OCI-M1 (cell line): ENCODE measurements around the gene GLB1L.

ENCODE experiments used
- DNase-seq: peaks from one replicate; lab custom pipeline; 2025; lab: John Stamatoyannopoulos, UW

Gene GLB1L

DNA sequence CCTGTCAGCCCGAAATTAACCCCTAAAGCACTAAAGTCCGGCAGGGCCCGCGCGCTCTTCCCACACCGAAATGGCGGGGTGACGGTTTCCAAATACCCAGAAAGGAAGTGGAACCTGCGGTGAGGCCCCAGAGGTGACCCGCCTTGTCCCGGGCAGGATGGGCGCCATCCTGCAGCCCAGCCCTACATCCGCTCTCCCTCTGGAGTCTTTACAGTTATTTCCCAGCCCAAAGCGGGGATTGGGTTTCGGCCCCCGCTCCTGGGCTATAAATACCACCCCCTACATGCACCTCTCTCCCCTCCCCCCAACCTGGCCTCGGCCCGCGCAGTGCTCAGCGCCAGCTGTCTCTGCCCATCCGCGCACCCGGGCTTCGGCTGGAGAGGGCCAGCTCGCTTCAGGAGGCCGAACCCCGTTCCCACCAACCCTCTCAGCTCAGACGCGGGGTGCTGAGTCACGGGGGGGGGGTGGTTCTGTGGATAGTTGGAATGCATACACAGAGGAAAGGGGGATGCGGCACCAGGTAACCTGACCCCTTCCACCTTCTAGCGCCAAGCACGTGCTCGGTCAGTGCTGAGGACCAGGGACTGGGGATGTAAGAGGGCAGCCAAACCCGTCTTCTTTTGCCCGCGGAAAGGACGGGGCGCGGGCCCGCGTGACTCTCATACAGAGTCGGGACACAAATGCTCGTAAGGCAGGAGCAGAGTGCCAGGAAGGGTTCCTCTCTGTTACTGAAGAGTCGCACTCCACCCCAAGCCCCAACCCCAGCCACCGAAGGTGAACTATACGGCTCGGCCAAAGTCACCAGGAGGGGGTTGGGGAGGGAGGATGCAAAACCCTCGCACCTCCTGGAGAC, 7.9 kb upstream of the GLB1L start, which contains the start of gene TUBA4B:
TUBA4B (plus strand) TSS at position 344 of the 853 bp plus-strand sequence; CDS start at position 509, 165 bp downstream.
- peak; percentile 59 for DNase-seq

DNA sequence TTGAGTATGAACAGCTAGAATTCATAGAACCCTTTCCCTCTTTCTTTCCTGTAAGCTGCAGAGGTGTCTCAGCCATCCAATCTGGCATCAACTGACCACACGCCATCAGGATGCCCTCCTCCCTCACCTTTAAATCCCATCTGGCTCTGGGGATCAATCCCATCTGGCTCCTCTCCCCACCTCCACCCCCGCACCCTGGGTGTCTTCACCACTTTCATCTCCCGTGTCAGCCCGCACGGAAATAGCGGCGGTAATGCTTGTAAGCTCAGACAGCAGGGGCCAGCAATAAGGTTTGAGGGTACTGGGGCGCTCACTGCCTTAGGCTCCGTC, 7.3 kb upstream of the GLB1L start:
- no peak for DNase-seq

DNA sequence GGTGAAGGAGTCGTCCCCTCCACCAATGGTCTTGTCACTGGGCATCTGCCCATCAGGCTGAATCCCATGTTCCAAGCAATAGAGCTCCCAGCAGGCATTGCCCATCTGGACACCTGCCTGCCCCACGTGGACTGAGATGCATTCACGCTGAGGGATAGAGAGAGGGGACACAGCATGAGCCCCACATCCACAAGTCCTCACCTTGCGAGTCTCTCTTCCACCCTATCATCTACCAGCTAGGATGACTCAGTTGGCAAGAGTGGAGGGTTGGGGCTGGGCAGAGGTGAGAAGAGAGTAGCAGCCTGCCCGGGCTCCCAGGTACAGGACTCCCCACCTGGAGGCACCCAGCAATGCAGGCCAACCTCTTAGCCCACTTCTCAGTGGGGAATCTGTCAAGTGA, 6.8 kb upstream of the GLB1L start:
- DNase-seq, result no peak

DNA sequence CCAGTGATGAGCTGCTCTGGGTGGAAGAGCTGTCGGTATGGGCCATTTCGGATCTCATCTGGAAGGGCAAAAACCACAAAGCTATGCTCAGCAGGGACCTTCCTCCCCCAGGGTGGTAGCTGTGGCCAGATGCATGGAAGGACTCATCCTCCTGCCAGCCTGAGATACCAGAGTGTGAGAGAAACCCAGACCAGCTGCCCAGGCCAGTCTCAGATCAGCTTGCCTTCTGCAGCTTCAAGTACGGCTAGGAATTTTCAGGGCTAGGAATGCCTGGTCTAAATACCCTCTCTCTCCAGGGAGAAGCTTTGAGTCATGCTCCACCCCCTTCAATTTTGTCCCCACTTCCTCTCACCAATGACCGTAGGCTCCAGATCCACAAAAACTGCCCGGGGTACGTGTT, 6.4 kb upstream of the GLB1L start:
- DNase-seq, result no peak

DNA sequence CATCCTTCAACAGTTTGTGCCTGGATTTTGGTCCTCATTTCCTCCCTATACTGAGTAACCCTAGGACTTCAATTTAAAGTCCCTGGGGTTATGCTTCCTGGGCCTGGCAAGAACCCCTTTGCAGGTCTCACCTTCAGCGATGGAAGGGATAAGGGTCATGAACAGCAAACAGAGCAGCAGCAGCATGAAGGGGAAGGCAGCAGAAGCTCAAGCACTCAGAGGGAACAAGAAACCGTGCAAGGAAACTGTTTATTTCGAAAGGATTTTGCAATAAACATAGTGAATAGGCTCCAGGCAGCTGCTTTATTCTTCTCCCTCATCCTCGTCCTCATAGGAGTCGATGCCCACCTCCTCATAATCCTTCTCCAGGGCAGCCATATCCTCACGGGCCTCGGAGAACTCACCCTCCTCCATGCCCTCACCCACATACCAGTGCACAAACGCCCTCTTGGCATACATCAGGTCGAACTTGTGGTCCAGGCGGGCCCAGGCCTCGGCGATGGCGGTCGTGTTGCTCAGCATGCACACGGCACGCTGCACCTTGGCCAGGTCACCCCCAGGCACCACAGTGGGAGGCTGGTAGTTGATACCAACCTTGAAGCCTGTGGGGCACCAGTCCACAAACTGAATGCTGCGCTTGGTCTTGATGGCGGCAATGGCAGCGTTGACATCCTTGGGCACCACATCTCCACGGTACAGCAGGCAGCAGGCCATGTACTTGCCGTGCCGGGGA, 5.0 kb upstream of the GLB1L start:
- DNase-seq, result no peak

DNA sequence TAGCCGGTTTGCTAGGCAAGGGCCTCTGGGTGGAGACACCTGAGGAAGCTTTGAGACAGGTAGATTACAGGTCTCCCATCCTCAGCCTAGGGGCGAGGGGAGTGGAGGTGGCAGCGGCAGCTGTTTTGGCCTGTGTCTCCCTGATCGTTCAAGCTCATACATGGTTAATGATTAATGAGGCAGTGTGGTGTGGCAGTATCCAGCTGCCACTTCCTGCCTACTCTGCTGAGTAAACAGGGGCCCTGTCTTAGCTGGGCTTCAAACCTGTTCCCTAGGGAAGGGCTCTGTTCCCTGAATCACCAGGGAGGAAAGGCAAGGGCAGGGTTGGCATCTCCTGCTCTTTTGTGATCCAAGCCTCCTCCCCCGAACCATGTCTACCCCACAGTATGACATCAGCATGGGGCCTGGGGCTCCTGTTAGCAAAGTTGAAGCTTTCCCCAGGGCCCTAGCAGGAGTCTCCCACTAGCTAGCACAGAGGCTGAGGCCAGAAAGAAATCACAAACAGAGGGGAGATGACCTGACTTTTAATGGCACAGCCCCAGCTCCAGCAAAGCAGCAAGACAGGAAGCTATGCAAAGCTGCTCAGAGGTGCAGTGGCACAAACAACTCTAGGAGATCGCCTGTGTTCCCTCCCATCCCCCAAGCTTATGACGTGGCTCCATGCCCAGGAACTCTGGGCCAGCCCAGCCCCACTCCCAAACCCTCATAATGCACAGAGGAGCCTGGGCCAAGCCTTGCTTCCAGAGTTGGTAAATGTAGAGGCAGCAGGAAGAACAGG, 4.1 kb upstream of the GLB1L start:
- DNase-seq, result peak; percentile 69

DNA sequence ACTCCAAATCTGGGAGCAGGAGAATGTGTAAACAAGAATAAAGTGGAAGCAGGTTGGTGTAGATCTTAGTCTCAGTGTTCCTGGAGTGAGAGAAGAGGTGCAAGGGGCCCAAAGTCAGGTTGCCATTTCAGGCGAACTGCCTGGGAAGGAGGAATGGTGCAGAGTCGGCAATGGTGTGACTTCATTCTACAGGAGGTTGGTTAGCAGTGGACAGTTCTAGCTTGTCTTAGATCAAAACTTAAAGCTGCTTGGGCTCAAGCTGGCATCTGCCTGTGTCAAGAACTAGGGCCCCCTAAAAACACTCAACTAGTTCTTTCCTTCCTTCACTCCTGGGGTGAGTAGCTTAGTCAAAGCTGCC, 3.6 kb upstream of the GLB1L start:
- DNase-seq, result no peak

DNA sequence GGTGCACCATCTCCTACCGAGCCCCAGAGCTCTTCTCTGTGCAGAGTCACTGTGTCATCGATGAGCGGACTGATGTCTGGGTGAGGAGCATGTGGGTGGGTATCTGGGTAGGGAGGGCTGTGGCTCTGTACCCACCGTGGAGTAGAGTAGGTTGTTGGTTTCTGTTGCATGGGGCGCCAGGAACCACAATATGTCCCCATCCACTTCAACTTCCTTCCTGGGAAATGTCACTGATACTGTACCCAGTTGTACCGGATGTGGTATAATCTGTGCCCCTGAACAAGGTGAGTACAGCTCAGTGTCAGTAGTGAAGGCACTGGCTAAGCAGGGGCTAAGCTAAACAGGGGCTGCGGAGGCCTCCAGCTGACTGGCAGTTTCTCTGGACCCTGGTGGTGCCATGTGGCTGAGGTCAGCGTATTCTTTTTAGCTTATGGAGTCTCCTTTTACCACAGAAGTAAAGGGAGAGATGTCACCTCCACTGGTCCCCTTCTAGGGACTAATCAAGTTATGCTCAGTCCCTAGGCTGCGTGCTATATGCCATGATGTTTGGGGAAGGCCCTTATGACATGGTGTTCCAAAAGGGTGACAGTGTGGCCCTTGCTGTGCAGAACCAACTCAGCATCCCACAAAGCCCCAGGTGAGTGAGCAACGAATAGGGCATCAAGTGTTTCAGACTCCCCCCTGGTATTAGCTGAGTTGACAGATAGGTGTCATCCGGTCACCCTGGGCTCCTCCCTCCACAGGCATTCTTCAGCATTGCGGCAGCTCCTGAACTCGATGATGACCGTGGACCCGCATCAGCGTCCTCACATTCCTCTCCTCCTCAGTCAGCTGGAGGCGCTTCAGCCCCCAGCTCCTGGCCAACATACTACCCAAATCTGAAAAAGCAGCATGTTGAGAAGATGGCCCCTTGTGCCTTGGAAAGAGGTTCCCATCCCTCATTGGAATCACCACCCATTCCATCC, 2.7 kb upstream of the GLB1L start:
- DNase-seq, result no peak

DNA sequence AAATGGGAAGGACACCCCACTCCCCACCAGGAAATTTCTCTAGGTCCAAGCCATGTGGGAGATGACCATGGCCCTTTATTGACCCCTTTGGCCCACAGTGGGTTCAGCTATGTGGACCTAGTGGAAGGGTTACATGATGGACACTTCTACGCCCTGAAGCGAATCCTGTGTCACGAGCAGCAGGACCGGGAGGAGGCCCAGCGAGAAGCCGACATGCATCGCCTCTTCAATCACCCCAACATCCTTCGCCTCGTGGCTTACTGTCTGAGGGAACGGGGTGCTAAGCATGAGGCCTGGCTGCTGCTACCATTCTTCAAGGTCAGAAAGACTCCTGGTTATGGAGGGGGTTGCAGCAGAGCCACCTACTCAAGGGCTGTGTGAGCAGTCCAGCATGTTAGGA, 1.3 kb upstream of the GLB1L start:
- no peak for DNase-seq

DNA sequence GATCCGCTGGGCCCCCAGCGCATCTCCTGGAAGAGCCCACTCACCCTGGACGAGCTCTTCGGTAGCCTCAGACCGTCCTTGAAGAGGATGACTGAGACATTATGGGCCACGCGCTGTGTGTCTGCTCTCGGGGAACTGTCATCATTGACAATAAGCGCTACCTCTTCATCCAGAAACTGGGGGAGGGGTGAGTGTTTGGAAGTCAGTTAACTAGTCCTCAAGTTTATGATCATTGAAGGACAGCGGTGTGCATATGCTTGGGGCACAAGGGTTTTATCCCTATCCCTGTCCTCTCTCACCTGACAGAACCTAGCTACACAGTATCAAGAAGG, 621 bp upstream of the GLB1L start:
- DNase-seq, result no peak

DNA sequence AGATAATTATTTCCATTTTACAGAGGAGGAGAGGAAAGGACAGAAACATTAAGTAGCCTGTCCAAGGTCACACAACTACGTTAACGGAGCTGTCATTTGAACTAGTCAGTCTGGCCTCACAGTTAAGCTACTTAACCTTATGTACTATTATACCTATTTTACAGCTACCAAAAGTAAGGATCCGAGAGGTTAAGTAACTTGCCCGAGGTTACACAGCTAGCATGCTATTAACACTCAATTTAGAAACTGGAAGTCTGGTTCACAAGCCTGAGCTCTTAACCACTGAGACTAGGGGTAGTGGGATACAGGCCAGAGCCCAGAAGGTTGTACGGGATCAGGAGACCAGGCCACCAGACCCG, 476 bp downstream of the GLB1L start:
- no peak for DNase-seq

DNA sequence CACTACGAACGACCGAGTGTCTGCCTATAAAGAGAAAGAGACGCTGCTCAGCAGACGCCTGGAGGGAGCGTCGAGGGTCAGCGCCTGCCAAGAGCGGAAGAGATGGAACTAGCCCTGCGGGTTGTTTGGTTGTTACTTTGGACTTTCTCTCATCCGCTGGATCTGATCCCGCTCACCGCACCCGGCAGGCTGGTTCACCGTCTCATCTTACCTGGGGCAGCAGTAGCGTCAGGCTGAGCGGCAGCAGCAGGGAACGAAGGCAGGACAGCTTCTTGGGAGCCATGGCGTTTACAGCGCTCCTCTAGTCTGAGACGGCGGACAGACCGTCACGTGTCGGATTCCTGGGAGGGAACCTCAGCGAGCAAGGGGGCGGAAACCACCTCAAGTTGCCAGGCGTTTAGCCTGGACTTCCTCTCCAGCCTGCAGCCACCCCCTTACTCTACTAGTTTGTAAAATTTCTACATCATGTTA, 1.9 kb downstream of the GLB1L start:
- no peak for DNase-seq

DNA sequence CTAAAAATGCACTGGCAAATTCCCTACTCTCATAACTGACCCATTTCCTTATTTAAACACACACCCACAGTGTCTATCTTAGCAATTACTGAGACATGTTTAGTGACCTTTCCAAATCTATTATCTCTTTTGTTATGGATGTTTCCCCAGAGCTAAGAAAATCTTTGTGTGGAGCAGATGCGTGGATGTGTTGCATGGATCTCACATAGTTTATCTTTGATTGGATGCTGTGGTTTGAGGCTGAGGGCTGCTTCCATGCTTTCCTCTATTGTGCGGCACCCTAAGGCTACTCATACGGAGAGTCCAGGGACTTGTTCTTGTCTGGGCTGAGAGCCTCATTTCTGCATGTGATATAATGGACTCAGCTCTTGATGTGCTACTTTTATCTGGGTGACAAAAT, 10.9 kb downstream of the GLB1L start:
- no peak for DNase-seq

DNA sequence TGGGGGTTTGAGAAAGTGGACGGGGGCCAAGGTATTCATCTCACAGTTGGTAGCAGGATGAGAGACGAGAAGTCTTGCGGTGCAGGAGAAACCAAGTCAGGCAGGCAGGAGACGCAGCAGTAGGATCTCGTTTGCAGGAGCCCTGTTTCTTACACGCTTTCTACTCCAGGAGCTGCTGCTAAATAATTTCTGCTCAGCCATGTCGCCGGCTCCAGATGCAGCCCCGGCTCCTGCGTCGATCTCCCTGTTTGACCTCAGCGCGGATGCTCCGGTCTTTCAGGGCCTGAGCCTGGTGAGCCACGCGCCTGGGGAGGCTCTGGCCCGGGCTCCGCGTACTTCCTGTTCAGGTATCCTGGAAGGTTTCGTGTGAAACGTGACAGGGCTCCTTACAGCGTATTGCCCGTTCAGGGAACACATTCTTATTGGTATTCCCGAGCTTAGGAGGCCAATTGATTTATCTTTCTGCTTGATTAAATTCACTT, 15.1 kb downstream of the GLB1L start:
- DNase-seq, result peak; percentile 59

DNA sequence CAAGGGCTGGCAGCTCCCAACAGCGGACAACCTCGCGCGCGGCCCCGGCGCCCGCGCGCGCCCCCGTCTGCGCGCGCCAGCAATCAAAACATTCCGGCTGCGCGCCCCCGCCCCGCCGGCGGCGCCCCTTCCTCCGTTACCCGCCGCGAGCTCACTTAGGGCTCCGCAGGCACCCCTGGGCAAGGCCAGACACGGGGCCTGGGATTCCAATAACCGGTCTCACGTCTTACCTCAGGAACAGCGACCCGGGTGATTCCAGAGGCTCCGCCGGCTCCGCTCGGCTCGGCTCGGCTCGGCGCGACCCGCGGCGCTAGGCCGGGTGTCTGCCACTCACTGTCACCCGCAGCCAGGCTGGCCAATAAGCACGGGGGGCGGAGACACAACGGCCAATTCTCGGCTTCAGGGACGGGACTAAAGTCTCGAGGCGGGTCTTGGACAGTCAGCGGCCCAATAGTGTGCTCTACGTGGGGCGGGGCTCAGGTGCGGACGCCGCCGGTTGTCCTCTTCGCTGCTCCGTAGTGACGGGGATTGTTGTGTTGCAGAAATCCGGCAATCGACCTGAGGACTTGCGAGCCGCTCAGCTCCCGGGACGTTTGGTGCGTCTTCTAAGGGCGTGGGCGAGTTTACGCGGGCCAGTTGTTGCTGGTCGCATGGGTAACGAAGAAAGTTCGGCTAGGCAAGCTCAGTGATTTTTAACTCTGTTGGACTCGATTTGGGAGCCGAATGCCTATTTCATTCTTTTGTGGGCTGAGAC, 15.8 kb downstream of the GLB1L start, which contains the start of the genes ANKZF1 and ATG9A:
ANKZF1 (plus strand) TSS at position 502 of the 754 bp plus-strand sequence. CDS start 452 bp downstream, outside the sequence.
ATG9A (minus strand) TSS at position 332 of the 754 bp plus-strand sequence. CDS start 1,612 bp downstream, outside the sequence.
- DNase-seq, result peak; percentile 99

DNA sequence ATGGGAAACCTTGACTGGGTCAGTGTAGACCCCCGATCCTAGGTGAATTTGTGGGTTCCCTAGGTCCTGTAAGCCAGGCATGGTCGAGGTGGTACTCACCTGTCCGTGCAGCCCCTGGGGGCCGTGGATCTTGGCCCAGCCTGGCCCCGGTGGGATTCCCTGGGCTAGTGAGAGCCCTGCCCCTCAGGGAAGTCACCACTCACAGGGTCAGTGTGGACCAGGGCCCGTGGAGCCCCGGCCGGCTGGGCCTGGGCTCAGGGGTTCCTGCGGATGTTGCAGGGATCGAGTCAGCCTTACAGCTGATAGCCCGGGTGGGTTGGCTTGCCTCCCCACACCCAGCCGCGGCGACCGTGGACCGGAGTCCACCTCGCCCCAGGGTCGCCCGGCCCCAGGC, 16.3 kb downstream of the GLB1L start:
- DNase-seq, result peak; percentile 48

DNA sequence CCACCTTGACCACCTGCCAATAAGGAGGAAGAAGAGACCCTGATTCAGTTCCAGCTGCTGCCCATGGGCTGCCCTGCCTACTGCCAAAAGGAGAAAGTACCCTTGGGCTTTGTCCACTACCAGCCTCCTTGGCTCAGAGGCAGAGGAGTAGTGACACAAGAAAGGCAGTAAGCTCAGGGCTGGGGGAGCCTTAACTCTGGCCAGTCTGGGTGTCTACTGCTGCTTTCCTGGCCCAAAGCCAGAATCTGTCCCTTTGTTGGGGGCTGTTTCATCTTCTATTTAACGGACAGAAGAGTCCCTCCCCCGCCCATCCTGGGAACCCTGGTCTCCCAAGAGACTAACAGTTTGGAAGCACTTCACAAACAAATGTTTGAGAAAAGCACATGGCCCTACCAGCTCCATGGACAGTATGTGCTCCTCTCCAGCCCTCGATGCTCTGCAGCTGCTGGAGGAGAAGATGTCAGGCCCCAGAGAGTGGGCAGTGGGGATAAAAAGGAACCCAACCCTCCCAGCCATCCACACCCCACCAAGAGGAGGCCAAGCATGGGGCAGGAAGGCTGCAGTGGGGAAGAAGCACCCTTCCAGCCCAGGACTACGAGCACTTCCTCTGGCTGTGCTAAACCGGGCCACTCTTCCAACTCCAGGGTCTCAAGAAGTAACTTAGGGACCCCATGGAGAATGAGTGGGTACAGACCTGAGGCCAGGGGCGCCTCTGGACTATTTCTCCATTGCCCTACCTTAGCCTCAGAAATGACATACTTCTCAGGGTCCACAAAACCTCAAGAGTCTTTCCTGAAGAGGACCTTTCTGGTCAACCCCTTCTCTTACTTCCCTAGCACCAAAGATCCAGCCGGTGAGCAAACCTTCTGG, 17.0 kb downstream of the GLB1L start:
- peak; percentile 39 for DNase-seq

DNA sequence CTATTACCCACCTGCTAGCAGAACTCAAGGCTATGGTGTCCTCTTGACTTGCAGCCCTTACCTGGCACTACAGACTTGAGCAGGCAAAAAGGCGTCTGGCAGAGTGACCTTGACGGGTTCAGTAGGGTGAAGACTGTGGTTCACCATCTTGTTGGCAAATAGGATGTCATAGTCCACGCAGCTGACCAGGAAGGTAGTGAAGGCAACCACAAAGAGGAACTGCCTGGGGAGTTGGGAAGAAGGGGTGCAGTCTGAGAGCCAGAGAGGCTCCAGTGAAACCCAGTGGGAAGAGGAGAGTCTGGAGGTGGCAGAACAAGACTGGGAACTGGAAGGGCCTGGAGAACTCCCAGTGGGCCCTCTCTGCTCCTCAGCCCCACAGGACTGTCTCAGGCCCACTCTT, 19.9 kb downstream of the GLB1L start:
- peak; percentile 44 for DNase-seq

DNA sequence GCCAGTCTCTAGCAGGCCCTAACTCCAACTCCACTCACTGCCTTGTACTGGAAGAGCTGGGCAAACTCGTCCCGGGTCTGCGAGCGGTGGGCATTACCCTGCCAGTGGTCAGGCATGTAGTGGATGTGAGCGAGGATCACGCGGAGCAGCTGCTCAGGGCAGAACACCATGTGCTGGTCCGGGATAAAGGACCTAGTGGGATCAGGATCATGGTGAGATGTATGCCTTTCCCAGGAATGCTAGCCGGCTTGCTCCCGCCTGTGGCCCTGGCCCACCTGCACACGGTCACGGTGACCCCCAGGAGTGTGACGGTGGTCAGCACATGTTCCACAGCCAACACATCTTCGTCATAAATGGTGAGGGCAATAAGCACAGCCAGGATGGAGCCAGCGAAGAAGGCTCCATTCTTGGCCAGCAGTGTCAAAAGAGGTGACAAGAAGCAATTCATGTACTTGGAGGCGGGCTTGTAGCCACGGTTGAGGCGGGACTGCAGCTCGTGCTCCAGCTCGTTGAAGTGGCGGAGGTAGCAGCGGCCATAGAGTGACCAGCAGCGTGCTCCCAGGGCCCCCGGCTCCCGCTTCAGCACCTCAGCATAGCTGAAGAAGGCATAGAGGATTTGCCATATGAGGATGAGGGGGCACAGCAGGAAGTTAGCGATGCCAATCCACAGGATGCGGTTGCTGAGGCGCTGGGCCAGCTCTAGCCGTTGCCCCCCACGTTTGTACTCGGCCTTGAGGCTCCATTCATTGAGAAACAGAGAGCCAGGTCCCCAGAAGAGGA, 21.2 kb downstream of the GLB1L start:
- no peak for DNase-seq
